GM12891 (cell line): ENCODE results near the gene SERPINE1.

Experiments
- POLR2A ChIP-seq: IDR thresholded peaks from 2 replicates; pipeline ENCODE4 v1.6.1; 2011; ENCODE audit warnings: low read depth, low read length, control low read depth
- POLR2AphosphoS5 ChIP-seq: IDR thresholded peaks from 2 replicates; pipeline ENCODE4 v1.6.1; 2011; ENCODE audit warnings: low read depth, low read length, control low read depth
- TAF1 ChIP-seq: IDR thresholded peaks from 2 replicates; pipeline ENCODE4 v1.6.1; 2011; ENCODE audit warnings: low read depth, low read length, control low read depth

GRCh38 chr7:101104799-101105198, 22.1 kb upstream of the SERPINE1 start:
- TF ChIP-seq POLR2A = no peak
- TF ChIP-seq TAF1 = no peak
- TF ChIP-seq POLR2AphosphoS5 = no peak
